Ramos (cell line): ENCODE results near the gene ATP6AP1.

Source experiments
- in situ Hi-C: fragments of 300-500 bp; cut with MboI; formaldehyde crosslinking; loops from one replicate; pipeline ENCODE4 v1.14.3; 2022; ENCODE audit warnings: low sequenced_read_pairs; ENCODE audit not compliant: unreplicated experiment

The ATP6AP1 gene

DNA sequence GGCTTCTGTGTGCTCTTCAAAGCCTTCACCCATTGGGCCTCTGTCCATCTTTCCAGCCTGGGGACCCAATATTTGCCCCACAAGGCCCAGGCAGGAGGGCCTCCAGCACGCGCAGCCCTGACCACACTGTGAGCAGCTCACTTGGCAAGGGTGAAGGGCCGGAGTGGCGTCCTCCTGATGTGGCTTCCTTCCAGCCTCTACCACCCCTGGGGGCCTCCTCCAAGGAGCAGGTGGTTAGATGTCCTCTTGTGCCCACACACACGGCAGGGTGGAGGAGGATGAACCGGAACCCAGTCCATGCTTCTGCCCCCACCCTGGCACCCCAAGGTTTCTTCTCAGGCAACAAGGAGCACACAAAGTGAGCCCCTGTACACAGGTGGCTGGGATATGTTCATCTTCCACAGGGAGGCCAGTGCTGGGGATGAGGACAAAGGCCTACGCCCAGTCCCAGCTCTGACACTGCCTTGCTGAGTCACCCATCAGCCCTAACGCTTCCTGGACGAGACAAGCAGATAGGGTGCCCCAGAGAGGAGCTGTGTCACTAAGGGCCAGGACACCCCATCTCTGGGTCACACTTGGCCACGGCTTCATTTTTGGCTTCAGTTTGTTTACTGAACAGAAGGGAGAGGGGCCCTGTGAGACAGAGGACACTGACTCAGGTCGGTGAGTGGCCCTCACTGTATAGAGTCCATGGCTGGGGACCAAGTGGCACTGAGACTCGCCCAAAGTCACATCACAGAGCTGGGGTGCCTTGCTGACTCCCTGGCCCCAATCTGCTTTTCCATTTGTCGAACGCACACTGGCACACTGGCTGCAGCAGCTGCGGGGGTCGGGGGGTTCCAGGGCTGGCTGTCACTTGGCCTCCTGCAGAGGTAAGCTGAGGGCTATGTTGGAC is 56.0 kb downstream of the ATP6AP1 start:
- in situ Hi-C loops, result no loop called here

GRCh38 chrX:154485150-154486051 is 56.9 kb downstream of the ATP6AP1 start:
- in situ Hi-C loops, result no loop called here

DNA sequence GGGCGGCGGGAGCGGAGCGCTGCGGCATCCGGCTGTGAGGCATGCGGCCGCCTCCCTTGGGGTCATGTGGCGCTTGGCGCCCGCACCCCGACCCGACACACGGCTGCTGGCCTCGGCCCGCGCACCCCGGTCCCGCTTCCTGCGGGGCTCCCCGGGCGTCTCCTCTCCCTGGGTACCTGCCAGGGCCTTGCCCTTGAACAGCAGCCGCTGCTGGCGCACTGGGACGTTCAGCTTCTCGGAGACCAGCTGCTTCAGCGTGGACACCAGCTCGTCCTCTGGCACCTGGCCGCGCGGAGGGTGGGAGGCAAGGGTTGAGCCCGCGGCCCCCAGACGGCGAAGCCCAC is 57.5 kb downstream of the ATP6AP1 start:
- in situ Hi-C loops, result no loop called here
